GM18502 (cell line): ENCODE data around the gene SPAG16.

ENCODE experiments used
- ATAC-seq: cut with Tn5 transposase; IDR thresholded peaks from one replicate; pipeline ENCODE4 v1.9.1; 2021; ENCODE audit warnings: mild to moderate bottlenecking; ENCODE audit not compliant: unreplicated experiment, poor library complexity

SPAG16 gene

GRCh38 chr2:214410128-214410775 lies 1126.0 kb downstream of the SPAG16 start:
- ATAC-seq: no peak

GRCh38 chr2:214410918-214411554 lies 1126.8 kb downstream of the SPAG16 start, which contains the start of gene VWC2L:
VWC2L (plus strand) TSS chr2:214411054; CDS start chr2:214414194, 3,140 bp downstream.
- no peak for ATAC-seq

GRCh38 chr2:214412679-214413078 lies 1128.4 kb downstream of the SPAG16 start:
- no peak for ATAC-seq

- ATAC-seq: no peak
Measured at GRCh38 chr2:214436470-214436869, 1152.2 kb downstream of the SPAG16 start.

- ATAC-seq: no peak
Measured at GRCh38 chr2:214450118-214450894, 1166.0 kb downstream of the SPAG16 start.

- no peak for ATAC-seq
Measured at GRCh38 chr2:214451516-214452275, 1167.4 kb downstream of the SPAG16 start.
